Measurements from ENCODE around the gene MYRIP. TPM values are rescaled to one million over a fixed set of nuclear protein-coding genes. Genes with fewer than 3 reads are reported as not detected.

Gene MYRIP
- total RNA-seq, 1 experiment from 2014 or later: 1.6 TPM

- H3K27ac Mint-ChIP-seq: no peak overlapping the region
- ChIA-PET CTCF (no interaction called here), POLR2A (no interaction called here)
- H3K9me3 Mint-ChIP-seq: no peaks in the 10 kb centered on the region
- DNase-seq (ENCODE audit: low spot score) (no peak), ATAC-seq (no peak)
- no peak for TF ChIP-seq NFE2L1 (CRISPR knock-in tag; IDR thresholded peaks at IDR 0.05)
- no peak for TF ChIP-seq ZNF512 (CRISPR knock-in tag; IDR thresholded peaks at IDR 0.05; ENCODE audit: borderline replicate concordance)
- TF ChIP-seq ZNF138 (CRISPR knock-in tag; conservative IDR thresholded peaks at IDR 0.05): no peak
- no peak for TF ChIP-seq FOXP1 (CRISPR knock-in tag; IDR thresholded peaks at IDR 0.05; ENCODE audit: borderline replicate concordance)
- TF ChIP-seq ATF2 (CRISPR knock-in tag; IDR thresholded peaks at IDR 0.05; ENCODE audit: borderline replicate concordance, low read depth): no peak
- TF ChIP-seq NFYB (CRISPR knock-in tag; conservative IDR thresholded peaks at IDR 0.05; ENCODE audit: low read depth): no peak
- no peak for TF ChIP-seq ETV6 (CRISPR knock-in tag; IDR thresholded peaks at IDR 0.05)
- no peak for TF ChIP-seq PRDM15 (CRISPR knock-in tag; IDR thresholded peaks at IDR 0.05)
- no peak for TF ChIP-seq FOXP4 (CRISPR knock-in tag; IDR thresholded peaks at IDR 0.05)
- TF ChIP-seq ZSCAN18 (CRISPR knock-in tag; IDR thresholded peaks at IDR 0.05): no peak
- no peak for TF ChIP-seq ZBTB21 (CRISPR knock-in tag; IDR thresholded peaks at IDR 0.05; ENCODE audit: borderline replicate concordance)
- H3K36me3 Mint-ChIP-seq: no peaks in the 10 kb centered on the region
- H3K4me3 Mint-ChIP-seq: no peak overlapping the region
- peaks cover 9% of the 10 kb centered on the region; the same call in 1 of the 2 replicates for H3K27me3 Mint-ChIP-seq (ENCODE audit: low read depth)
- H3K4me1 Mint-ChIP-seq: peaks cover 6% of the 10 kb centered on the region
These were observed 261.4 kb downstream of the MYRIP start for GRCh38 chr3:40070816-40071215.

- Mint-ChIP-seq H3K4me1 (peaks cover 6% of the 10 kb centered on the region), H3K27me3 (ENCODE audit: low read depth) (peaks cover 9% of the 10 kb centered on the region; the same call in 1 of the 2 replicates), H3K27ac (no peak overlapping the region), H3K36me3 (no peaks in the 10 kb centered on the region), H3K9me3 (peaks cover under 1% of the 10 kb centered on the region; the same call in 1 of the 2 replicates), H3K4me3 (no peak overlapping the region)
- ChIA-PET POLR2A (no interaction called here), CTCF (no interaction called here)
- ATAC-seq (no peak), DNase-seq (ENCODE audit: low spot score) (no peak)
- TF ChIP-seq IRF2 (CRISPR knock-in tag; IDR thresholded peaks at IDR 0.05; ENCODE audit: borderline replicate concordance, low read depth) (no peak), SP1 (CRISPR knock-in tag; conservative IDR thresholded peaks at IDR 0.05) (no peak), NFYB (CRISPR knock-in tag; conservative IDR thresholded peaks at IDR 0.05; ENCODE audit: low read depth) (no peak), NR3C1 (CRISPR knock-in tag; conservative IDR thresholded peaks at IDR 0.05; ENCODE audit: low read depth) (no peak), JAZF1 (CRISPR knock-in tag; IDR thresholded peaks at IDR 0.05) (no peak), HMGA2 (CRISPR knock-in tag; IDR thresholded peaks at IDR 0.05) (no peak), ZNF317 (CRISPR knock-in tag; IDR thresholded peaks at IDR 0.05; ENCODE audit: borderline replicate concordance, low read depth) (no peak), NFE2L1 (CRISPR knock-in tag; IDR thresholded peaks at IDR 0.05) (no peak), E2F5 (CRISPR knock-in tag; IDR thresholded peaks at IDR 0.05) (no peak), ZBTB43 (CRISPR knock-in tag; IDR thresholded peaks at IDR 0.05) (no peak), CBFB (CRISPR knock-in tag; IDR thresholded peaks at IDR 0.05; ENCODE audit: low read depth) (no peak), ATF3 (CRISPR knock-in tag; conservative IDR thresholded peaks at IDR 0.05) (no peak), OVOL2 (CRISPR knock-in tag; IDR thresholded peaks at IDR 0.05; ENCODE audit: borderline replicate concordance) (no peak)
These were observed 262.4 kb downstream of the MYRIP start for GRCh38 chr3:40071683-40072238.
